A673 (cell line): ENCODE measurements around the gene NEK5. TPM values are rescaled to one million over a fixed set of nuclear protein-coding genes. Genes with fewer than 3 reads are reported as not detected.

Experiments
- BruUV-seq: library from RNA; stranded (reverse); fragments of 400-500 nt; replicated peaks from 2 replicates; lab custom pipeline; 2021; lab: Mats Ljungman, UMichigan
- CTCF ChIA-PET: fragments of 300-600 bp; sonication (Branson Sonifier 250); formaldehyde crosslinking; loops from one replicate; lab custom pipeline; 2022; ENCODE audit warnings: antibody characterized with exemption; lab: Charles Lee
- POLR2A ChIA-PET: fragments of 300-600 bp; sonication (Branson Sonifier 250); formaldehyde crosslinking; loops from one replicate; lab custom pipeline; 2022; ENCODE audit warnings: antibody characterized with exemption; ENCODE audit not compliant: low non-redundant PET; lab: Charles Lee
- DNase-seq: peaks from one replicate; pipeline ENCODE4 v3.0.0-alpha.2; 2015; ENCODE audit warnings: low spot score
- H3K27ac ChIP-seq: fragments of 200-600 bp; sonication (generic); 2 replicates; pipeline ENCODE4 v1.5.1; 2016; ENCODE audit warnings: mixed run types, low read depth, mild to moderate bottlenecking, mixed read lengths, antibody characterized with exemption, low read length; ENCODE audit not compliant: poor library complexity, severe bottlenecking
- H3K27me3 ChIP-seq: fragments of 200-600 bp; sonication (generic); replicated peaks from 2 replicates; pipeline ENCODE4 v1.6.1; 2017; ENCODE audit warnings: mixed run types, low read depth, mild to moderate bottlenecking, mixed read lengths, antibody characterized with exemption, low read length; ENCODE audit not compliant: insufficient read depth, poor library complexity
- H3K36me3 ChIP-seq: fragments of 200-600 bp; sonication (generic); 2 replicates; pipeline ENCODE4 v1.6.1; 2016; ENCODE audit warnings: mixed run types, mild to moderate bottlenecking, mixed read lengths, antibody characterized with exemption, low read length; ENCODE audit not compliant: insufficient read depth, poor library complexity, severe bottlenecking
- H3K4me1 ChIP-seq: fragments of 200-600 bp; sonication (generic); 2 replicates; pipeline ENCODE4 v1.6.1; 2017; ENCODE audit warnings: mixed run types, mild to moderate bottlenecking, mixed read lengths, antibody characterized with exemption, low read length; ENCODE audit not compliant: insufficient read depth, poor library complexity, severe bottlenecking
- H3K4me3 ChIP-seq: fragments of 200-600 bp; sonication (generic); 2 replicates; pipeline ENCODE4 v1.5.1; 2016; ENCODE audit warnings: low read depth, mixed run types, mild to moderate bottlenecking, mixed read lengths, low read length; ENCODE audit not compliant: poor library complexity, severe bottlenecking
- H3K9me3 ChIP-seq: fragments of 200-600 bp; sonication (generic); 2 replicates; pipeline ENCODE4 v1.6.1; 2016; ENCODE audit warnings: mixed run types, low read depth, mild to moderate bottlenecking, mixed read lengths, antibody characterized with exemption, low read length; ENCODE audit not compliant: poor library complexity, severe bottlenecking
- CTCF ChIP-seq: fragments of 300-800, 200-600 bp; sonication (generic); conservative IDR thresholded peaks from 2 replicates; pipeline ENCODE4 v1.5.1; 2017; ENCODE audit warnings: low read depth, mild to moderate bottlenecking, antibody characterized with exemption, low read length, moderate library complexity, mixed read lengths
- EZH2 ChIP-seq: fragments of 200-600 bp; sonication (generic); IDR thresholded peaks from 2 replicates; pipeline ENCODE4 v1.6.1; 2017; ENCODE audit warnings: borderline replicate concordance, low read depth, mild to moderate bottlenecking, mixed read lengths, antibody characterized with exemption, low read length; ENCODE audit not compliant: poor library complexity, severe bottlenecking
- intact Hi-C: fragments of 100-400 bp; cut with micrococcal nuclease; formaldehyde crosslinking; loops from one replicate; pipeline ENCODE4 v1.10.0; 2022; ENCODE audit not compliant: unreplicated experiment
- total RNA-seq: library from RNA; stranded (reverse); gene quantifications from 2 replicates; pipeline ENCODE4 v1.2.3, GENCODE V29; 2021

NEK5 gene
- total RNA-seq, 1 experiment from 2014 or later = not detected

- TF ChIP-seq CTCF (no peak), EZH2 (no peak)
- POLR2A ChIA-PET = no interaction called here
- CTCF ChIA-PET = no interaction called here
These were observed 32.1 kb downstream of the NEK5 start for GRCh38 chr13:52096748-52097147.

GRCh38 chr13:52096062-52096461, 32.8 kb downstream of the NEK5 start:
- DNase-seq = no peak
- TF ChIP-seq CTCF (no peak), EZH2 (no peak)
- BruUV-seq = no TSS peak
- Histone ChIP-seq H3K36me3 (no peaks in the 10 kb centered on the region), H3K27me3 (no peaks in the 10 kb centered on the region), H3K4me3 (no peak overlapping the region), H3K4me1 (no peaks in the 10 kb centered on the region), H3K27ac (no peak overlapping the region), H3K9me3 (no peaks in the 10 kb centered on the region)
- POLR2A ChIA-PET = no interaction called here
- CTCF ChIA-PET = no interaction called here
- intact Hi-C loops = no loop called here

More at GRCh38 chr13:52096748-52097147, 32.1 kb downstream of the NEK5 start:
- no peak overlapping the region for H3K27ac ChIP-seq
- no peak for DNase-seq
- no peaks in the 10 kb centered on the region for H3K9me3 ChIP-seq
- no TSS peak for BruUV-seq
- no peaks in the 10 kb centered on the region for H3K4me1 ChIP-seq
- no peaks in the 10 kb centered on the region for H3K27me3 ChIP-seq
- no peak overlapping the region for H3K4me3 ChIP-seq
- intact Hi-C loops = no loop called here
- no peaks in the 10 kb centered on the region for H3K36me3 ChIP-seq

- no TSS peak for BruUV-seq
- no peaks in the 10 kb centered on the region for H3K9me3 ChIP-seq
- intact Hi-C loops = no loop called here
- H3K27me3 ChIP-seq = no peaks in the 10 kb centered on the region
- H3K4me3 ChIP-seq = no peak overlapping the region
- no peak for DNase-seq
- H3K4me1 ChIP-seq = no peaks in the 10 kb centered on the region
- ChIA-PET POLR2A (no interaction called here), CTCF (no interaction called here)
- TF ChIP-seq CTCF (no peak), EZH2 (no peak)
- H3K27ac ChIP-seq = no peak overlapping the region
- H3K36me3 ChIP-seq = no peaks in the 10 kb centered on the region
These were observed 36.8 kb downstream of the NEK5 start for GRCh38 chr13:52092087-52092486.
